HUES64 (cell line): ENCODE measurements around the gene LSM3.

Source experiments
- H3K27ac ChIP-seq: 2 replicates; pipeline ENCODE4 v1.7.0; 2013; ENCODE audit warnings: low read depth, low read length, inconsistent platforms
- H3K27me3 ChIP-seq: 2 replicates; pipeline ENCODE4 v1.6.1; 2013; ENCODE audit warnings: mild to moderate bottlenecking, low read length; ENCODE audit not compliant: insufficient read depth
- H3K36me3 ChIP-seq: 2 replicates; pipeline ENCODE4 v1.6.1; 2013; ENCODE audit warnings: mild to moderate bottlenecking, low read length; ENCODE audit not compliant: insufficient read depth
- H3K4me1 ChIP-seq: 2 replicates; pipeline ENCODE4 v1.6.1; 2013; ENCODE audit warnings: mild to moderate bottlenecking, low read length, moderate library complexity; ENCODE audit not compliant: insufficient read depth
- H3K4me3 ChIP-seq: 2 replicates; pipeline ENCODE4 v1.5.1; 2013; ENCODE audit warnings: mild to moderate bottlenecking, low read length, moderate library complexity
- H3K9ac ChIP-seq: 2 replicates; pipeline ENCODE4 v1.6.1; 2013; ENCODE audit warnings: mild to moderate bottlenecking, low read depth, low read length
- H3K9me3 ChIP-seq: 2 replicates; pipeline ENCODE4 v1.6.1; 2013; ENCODE audit warnings: low read depth, low read length; ENCODE audit not compliant: insufficient read depth
- WGBS: fragments of 150-250, 120-280 bp; methylation state at CpG from one replicate; pipeline ENCODE4 v1.1.7; 2013; ENCODE audit warnings: missing lambda C conversion rate; 5-methylcytosine and 5-hydroxymethylcytosine counted together

The LSM3 gene

GRCh38 chr3:14177580-14178246 lies 904 bp upstream of the LSM3 start:
- Histone ChIP-seq H3K9ac (peak overlapping the region; percentile 93), H3K36me3 (peaks cover 26% of the 10 kb centered on the region), H3K27me3 (no peaks in the 10 kb centered on the region), H3K4me1 (peaks cover 17% of the 10 kb centered on the region), H3K9me3 (no peaks in the 10 kb centered on the region), H3K4me3 (peak overlapping the region; percentile 76), H3K27ac (peak overlapping the region; percentile 31; the same call in 1 of the 2 replicates)
- 10% methylated on average over 10 of the region's 10 CpGs for WGBS

GRCh38 chr3:14179114-14179465 lies 473 bp downstream of the LSM3 start:
- Histone ChIP-seq H3K9ac (peak overlapping the region; percentile 93), H3K4me1 (peaks cover 17% of the 10 kb centered on the region), H3K27ac (peak overlapping the region; percentile 65), H3K27me3 (no peaks in the 10 kb centered on the region), H3K36me3 (peaks cover 33% of the 10 kb centered on the region), H3K4me3 (peak overlapping the region; percentile 76), H3K9me3 (no peaks in the 10 kb centered on the region)
- WGBS, result 4% methylated on average over 3 of the region's 3 CpGs

DNA sequence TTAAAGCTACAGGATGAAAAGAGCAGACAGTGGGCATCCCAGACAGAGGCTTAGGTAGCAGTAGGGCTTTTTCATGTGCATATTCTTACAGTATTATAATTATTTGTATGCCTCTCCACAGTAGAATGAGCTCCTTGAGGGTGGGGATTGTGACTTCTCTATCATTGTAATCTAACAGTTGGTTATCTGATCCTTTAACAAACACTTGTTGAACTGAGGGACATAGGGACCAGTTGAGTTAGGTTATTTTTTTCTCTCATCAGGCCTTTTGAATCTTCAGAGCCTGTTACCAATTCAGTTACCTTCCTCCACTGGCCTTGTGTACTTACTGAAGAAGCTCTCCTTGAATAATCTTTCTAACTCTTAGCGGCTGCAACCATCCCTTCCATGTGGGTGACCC lies 1.2 kb downstream of the LSM3 start:
- WGBS, result 94% methylated on average over 1 of the region's 1 CpG
- Histone ChIP-seq H3K27ac (no peak overlapping the region), H3K36me3 (peaks cover 36% of the 10 kb centered on the region), H3K9me3 (no peaks in the 10 kb centered on the region), H3K9ac (peak overlapping the region; percentile 93), H3K4me3 (peak overlapping the region; percentile 76), H3K4me1 (peaks cover 17% of the 10 kb centered on the region), H3K27me3 (no peaks in the 10 kb centered on the region)

DNA sequence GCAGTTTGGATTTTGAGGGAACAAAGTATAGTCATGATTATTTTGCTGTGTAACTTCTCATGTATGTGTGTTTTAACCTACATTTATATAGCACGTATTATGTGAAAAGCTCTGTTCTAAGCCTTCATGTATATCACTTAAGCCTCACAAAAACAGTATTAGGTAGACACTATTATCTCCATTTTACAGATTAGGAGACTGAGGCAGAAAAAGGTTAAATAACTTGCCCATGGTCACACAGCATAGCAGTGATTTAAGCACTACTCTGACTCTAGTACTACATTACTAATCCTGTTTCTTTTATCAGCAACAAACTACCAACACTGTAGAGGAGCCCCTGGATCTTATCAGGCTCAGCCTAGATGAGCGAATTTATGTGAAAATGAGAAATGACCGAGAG lies 2.6 kb downstream of the LSM3 start:
- Histone ChIP-seq H3K4me3 (no peak overlapping the region), H3K4me1 (peaks cover 17% of the 10 kb centered on the region), H3K27ac (no peak overlapping the region), H3K9ac (no peak overlapping the region), H3K36me3 (peaks cover 51% of the 10 kb centered on the region), H3K27me3 (no peaks in the 10 kb centered on the region), H3K9me3 (no peaks in the 10 kb centered on the region)
- WGBS, result 100% methylated on average over 2 of the region's 3 CpGs

DNA sequence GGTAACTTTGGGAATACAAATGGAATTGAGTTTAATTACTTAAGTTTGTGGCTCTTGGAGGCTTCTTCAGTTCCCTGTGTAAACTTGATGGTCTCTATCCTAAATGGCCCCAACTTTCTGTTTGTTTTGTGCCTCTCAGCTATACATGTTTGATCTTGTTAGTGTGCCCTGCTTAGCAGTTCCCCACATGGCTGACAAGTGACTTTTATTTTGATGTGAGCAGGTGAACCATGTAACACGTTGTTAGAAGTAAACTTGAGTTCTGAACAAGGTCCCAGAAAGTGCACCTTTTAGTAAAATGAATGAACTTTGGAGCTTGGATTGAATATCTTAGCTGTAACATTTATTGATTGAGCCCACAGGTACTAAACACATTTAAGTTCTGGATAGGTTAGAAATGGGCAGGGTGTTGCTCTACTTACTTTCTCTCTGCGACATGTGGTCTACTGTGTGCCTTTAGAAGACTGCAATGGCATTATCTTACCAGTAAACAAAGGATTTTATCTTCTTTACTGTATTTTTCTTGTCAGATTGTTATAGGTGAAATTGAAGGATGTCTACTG lies 4.5 kb downstream of the LSM3 start:
- H3K27ac ChIP-seq, result no peak overlapping the region
- H3K4me1 ChIP-seq, result peaks cover 7% of the 10 kb centered on the region; the same call in 1 of the 2 replicates
- H3K4me3 ChIP-seq, result no peak overlapping the region
- peaks cover 68% of the 10 kb centered on the region for H3K36me3 ChIP-seq
- H3K27me3 ChIP-seq, result no peaks in the 10 kb centered on the region
- WGBS, result 70% methylated on average over 1 of the region's 2 CpGs
- no peak overlapping the region for H3K9ac ChIP-seq
- H3K9me3 ChIP-seq, result no peaks in the 10 kb centered on the region

GRCh38 chr3:14186854-14187458 lies 8.3 kb downstream of the LSM3 start:
- H3K9ac ChIP-seq, result no peak overlapping the region
- no peaks in the 10 kb centered on the region for H3K4me1 ChIP-seq
- no peaks in the 10 kb centered on the region for H3K27me3 ChIP-seq
- H3K27ac ChIP-seq, result no peak overlapping the region
- no peak overlapping the region for H3K4me3 ChIP-seq
- H3K9me3 ChIP-seq, result no peaks in the 10 kb centered on the region
- WGBS, result 94% methylated on average over 5 of the region's 5 CpGs
- peaks cover 64% of the 10 kb centered on the region for H3K36me3 ChIP-seq

GRCh38 chr3:14188041-14188754 lies 9.6 kb downstream of the LSM3 start:
- Histone ChIP-seq H3K9ac (no peak overlapping the region), H3K4me3 (no peak overlapping the region), H3K27me3 (no peaks in the 10 kb centered on the region), H3K27ac (no peak overlapping the region), H3K4me1 (no peaks in the 10 kb centered on the region), H3K36me3 (peaks cover 51% of the 10 kb centered on the region), H3K9me3 (no peaks in the 10 kb centered on the region)
- 96% methylated on average over 2 of the region's 4 CpGs for WGBS

DNA sequence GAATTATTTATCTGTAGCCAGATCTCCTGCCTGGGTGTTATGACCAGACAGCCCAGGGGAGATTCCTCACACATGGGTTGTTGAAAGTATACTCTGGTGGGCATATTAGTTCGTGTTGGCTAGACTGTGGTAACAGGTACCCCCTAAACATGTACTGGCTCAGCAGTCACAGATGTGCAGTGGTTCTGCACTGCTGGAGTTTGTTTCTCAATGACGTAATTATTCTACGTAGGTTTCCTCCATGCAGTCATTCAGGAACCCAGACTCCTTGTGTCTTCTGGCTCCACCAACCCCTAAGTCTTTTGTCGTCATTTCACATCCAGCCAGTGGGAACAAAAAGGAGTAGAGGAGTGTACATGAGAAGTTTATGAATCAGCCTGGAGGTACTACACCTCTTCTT lies 16.2 kb downstream of the LSM3 start:
- no peak overlapping the region for H3K4me3 ChIP-seq
- H3K27me3 ChIP-seq, result no peaks in the 10 kb centered on the region
- H3K27ac ChIP-seq, result no peak overlapping the region
- no peak overlapping the region for H3K9ac ChIP-seq
- WGBS, result 93% methylated on average over 4 of the region's 4 CpGs
- no peaks in the 10 kb centered on the region for H3K9me3 ChIP-seq
- 0 out of 2 replicates have a peak, but pooled peaks cover 4% of the 10 kb centered on the region for H3K4me1 ChIP-seq
- H3K36me3 ChIP-seq, result peaks cover 38% of the 10 kb centered on the region

GRCh38 chr3:14199641-14200040 lies 21.0 kb downstream of the LSM3 start:
- WGBS, result 95% methylated on average over 4 of the region's 4 CpGs
- Histone ChIP-seq H3K9ac (no peak overlapping the region), H3K4me3 (no peak overlapping the region), H3K9me3 (no peaks in the 10 kb centered on the region), H3K36me3 (peaks cover 38% of the 10 kb centered on the region), H3K4me1 (no peaks in the 10 kb centered on the region), H3K27me3 (no peaks in the 10 kb centered on the region), H3K27ac (no peak overlapping the region)

- WGBS, result 94% methylated on average over 4 of the region's 4 CpGs
- Histone ChIP-seq H3K4me1 (no peaks in the 10 kb centered on the region), H3K9ac (no peak overlapping the region), H3K27ac (no peak overlapping the region), H3K4me3 (no peak overlapping the region), H3K27me3 (no peaks in the 10 kb centered on the region), H3K9me3 (no peaks in the 10 kb centered on the region), H3K36me3 (peaks cover 36% of the 10 kb centered on the region)
Observed at GRCh38 chr3:14200276-14200675, 21.7 kb downstream of the LSM3 start.

GRCh38 chr3:14200841-14201240 lies 22.2 kb downstream of the LSM3 start:
- Histone ChIP-seq H3K9ac (no peak overlapping the region), H3K4me1 (no peaks in the 10 kb centered on the region), H3K27me3 (no peaks in the 10 kb centered on the region), H3K4me3 (no peak overlapping the region), H3K36me3 (peaks cover 36% of the 10 kb centered on the region), H3K9me3 (no peaks in the 10 kb centered on the region), H3K27ac (no peak overlapping the region)
- 90% methylated on average over 4 of the region's 4 CpGs for WGBS
